HepG2 (cell line): ENCODE data around the gene KBTBD3. TPM values are rescaled to one million over a fixed set of nuclear protein-coding genes. Genes with fewer than 3 reads are reported as not detected.

ENCODE experiments used
- ATAD3A ChIP-seq: sonication (generic); formaldehyde crosslinking; IDR thresholded peaks from 2 replicates; pipeline ENCODE4 v1.4.0; 2020; ENCODE audit warnings: missing genetic modification reagents
- ATM ChIP-seq: fragments of 450-650 bp; IDR thresholded peaks from 2 replicates; pipeline ENCODE4 v1.7.1; 2017; ENCODE audit warnings: mild to moderate bottlenecking, borderline replicate concordance
- MAFG ChIP-seq: sonication (generic); formaldehyde crosslinking; IDR thresholded peaks from 2 replicates; pipeline ENCODE4 v1.5.1; 2020; ENCODE audit warnings: mild to moderate bottlenecking, missing genetic modification reagents
- POGK ChIP-seq: sonication (generic); formaldehyde crosslinking; conservative IDR thresholded peaks from 2 replicates; pipeline ENCODE4 v1.8.0; 2022; ENCODE audit warnings: mild to moderate bottlenecking, moderate library complexity, missing genetic modification reagents
- RERE ChIP-seq: IDR thresholded peaks from 2 replicates; pipeline ENCODE4 v1.6.1; 2016; ENCODE audit warnings: low read depth, missing genetic modification reagents, missing compliant biosample characterization
- REXO4 ChIP-seq: sonication (generic); formaldehyde crosslinking; IDR thresholded peaks from 2 replicates; pipeline ENCODE4 v1.8.0; 2022; ENCODE audit warnings: missing genetic modification reagents, mild to moderate bottlenecking, borderline replicate concordance
- THAP11 ChIP-seq: IDR thresholded peaks from 2 replicates; pipeline ENCODE4 v1.6.1; 2016; ENCODE audit warnings: missing biosample characterization, missing genetic modification reagents
- THAP8 ChIP-seq: sonication (generic); formaldehyde crosslinking; IDR thresholded peaks from 2 replicates; pipeline ENCODE4 v1.5.1; 2020; ENCODE audit warnings: missing genetic modification reagents, mild to moderate bottlenecking, borderline replicate concordance
- ZBTB20 ChIP-seq: sonication (generic); formaldehyde crosslinking; IDR thresholded peaks from 2 replicates; pipeline ENCODE4 v1.8.1; 2023; ENCODE audit warnings: missing genetic modification reagents, low read depth, mild to moderate bottlenecking, borderline replicate concordance
- ZBTB49 ChIP-seq: sonication (generic); formaldehyde crosslinking; IDR thresholded peaks from 2 replicates; pipeline ENCODE4 v1.4.0; 2020; ENCODE audit warnings: missing genetic modification reagents, borderline replicate concordance
- ZFP91 ChIP-seq: sonication (generic); formaldehyde crosslinking; IDR thresholded peaks from 2 replicates; pipeline ENCODE4 v1.9.0; 2022; ENCODE audit warnings: missing genetic modification reagents, mild to moderate bottlenecking, borderline replicate concordance
- ZNF737 ChIP-seq: sonication (generic); formaldehyde crosslinking; IDR thresholded peaks from 2 replicates; pipeline ENCODE4 v1.5.0; 2020; ENCODE audit warnings: missing genetic modification reagents, mild to moderate bottlenecking, borderline replicate concordance
- ZNF747 ChIP-seq: sonication (generic); formaldehyde crosslinking; IDR thresholded peaks from 2 replicates; pipeline ENCODE4 v1.8.1; 2023; ENCODE audit warnings: missing genetic modification reagents, mild to moderate bottlenecking, borderline replicate concordance
- ZZZ3 ChIP-seq: sonication (generic); formaldehyde crosslinking; IDR thresholded peaks from 2 replicates; pipeline ENCODE4 v1.4.0; 2020; ENCODE audit warnings: missing genetic modification reagents, mild to moderate bottlenecking, borderline replicate concordance
- polyA plus RNA-seq, 8 experiments: library from polyadenylated mRNA; depleted of rRNA in 3 of 8; stranded (reverse) in 7 of 8; unstranded in 1 of 8; fragments of >200 nt; fragmentation: Illumina TruSeq in 4 of 8; extraction: Trizol in 4 of 8; gene quantifications; 2 replicates each; pipeline versions ENCODE4 v1.2.1 to v1.2.3, GENCODE V29; 2011 to 2016; ENCODE audit warnings: low read depth in 4 of 8, missing spikeins in 1 of 8, mixed read lengths in 1 of 8; ENCODE audit not compliant: insufficient read depth in 1 of 8
- total RNA-seq, 5 experiments: library from RNA; depleted of rRNA; stranded (reverse); fragments of >200 nt; fragmentation: Illumina TruSeq; extraction: Trizol; gene quantifications; 2 replicates each; pipeline ENCODE4 v1.2.3, GENCODE V29; 2016; ENCODE audit warnings: low read depth in 1 of 5

The KBTBD3 gene
- total and polyA plus RNA-seq, 2 of the 13 experiments (the other 11 are each of a cell fraction or from before 2014, with no cell fraction given): 1.8 to 7.4 TPM

- no peak for TF ChIP-seq ZBTB49 (CRISPR knock-in tag)
- TF ChIP-seq ZNF747: 0 out of 2 replicates have a peak, but pooled peaks have one; percentile 59
- TF ChIP-seq ZFP91 (CRISPR knock-in tag): peak; percentile 49; the same call in 1 of the 2 replicates
- 0 out of 2 replicates have a peak, but pooled peaks have one; percentile 42 for TF ChIP-seq POGK (CRISPR knock-in tag)
- TF ChIP-seq ZZZ3: 0 out of 2 replicates have a peak, but pooled peaks have one; percentile 50
- TF ChIP-seq RERE (CRISPR knock-in tag): no peak
- no peak for TF ChIP-seq ATAD3A (CRISPR knock-in tag)
- no peak for TF ChIP-seq MAFG (CRISPR knock-in tag)
- TF ChIP-seq ZBTB20 (CRISPR knock-in tag): no peak
- no peak for TF ChIP-seq THAP8 (CRISPR knock-in tag)
- no peak for TF ChIP-seq REXO4 (CRISPR knock-in tag)
- no peak for TF ChIP-seq ZNF737 (CRISPR knock-in tag)
- TF ChIP-seq ATM: no peak
- TF ChIP-seq THAP11 (CRISPR knock-in tag): peak; percentile 90
Measured at GRCh38 chr11:106021967-106022794, 55.0 kb downstream of the KBTBD3 start, which contains the start of gene MSANTD4 (continued).
